OCI-LY1 (cell line): Measurements from ENCODE around the gene TMEM239.
"Not testable (repeated sequence)": the region's sequence is repeated elsewhere in the genome, so short reads cannot be mapped to it uniquely, and the experiment has no call there.

Experiments
- H2AFZ ChIP-seq: fragments of 200-600 bp; sonication (generic), shearing (Covaris generic); 2 replicates; pipeline ENCODE4 v1.6.0; 2014; ENCODE audit warnings: antibody characterized with exemption, mild to moderate bottlenecking, low read length
- H3F3A ChIP-seq: fragments of 200-600 bp; sonication (generic), shearing (Covaris generic); 2 replicates; pipeline ENCODE4 v1.6.0; 2014; ENCODE audit warnings: mild to moderate bottlenecking, antibody characterized with exemption, low read length, moderate library complexity; ENCODE audit not compliant: insufficient read depth
- H3K27ac ChIP-seq: fragments of 200-600 bp; sonication (generic); 2 replicates; pipeline ENCODE4 v1.5.1; 2014; ENCODE audit warnings: low read length, mixed run types, mild to moderate bottlenecking, low read depth; ENCODE audit not compliant: poor library complexity, severe bottlenecking
- H3K27me3 ChIP-seq: fragments of 200-600 bp; sonication (generic); 2 replicates; pipeline ENCODE4 v1.6.0; 2014; ENCODE audit warnings: antibody characterized with exemption, mild to moderate bottlenecking, low read length, moderate library complexity; ENCODE audit not compliant: insufficient read depth
- H3K36me3 ChIP-seq: fragments of 200-600 bp; sonication (generic); 2 replicates; pipeline ENCODE4 v1.6.1; 2014; ENCODE audit warnings: mild to moderate bottlenecking, antibody characterized with exemption, low read length, moderate library complexity, mixed read lengths; ENCODE audit not compliant: insufficient read depth
- H3K4me1 ChIP-seq: fragments of 200-600 bp; sonication (generic); 2 replicates; pipeline ENCODE4 v1.5.1; 2014; ENCODE audit warnings: mild to moderate bottlenecking, low read length, moderate library complexity; ENCODE audit not compliant: insufficient read depth, severe bottlenecking
- H3K4me2 ChIP-seq: fragments of 200-600 bp; sonication (generic), shearing (Covaris generic); 2 replicates; pipeline ENCODE4 v1.6.1; 2014; ENCODE audit warnings: low read length
- H3K4me3 ChIP-seq: fragments of 200-600 bp; sonication (generic); 2 replicates; pipeline ENCODE4 v1.5.1; 2014; ENCODE audit warnings: low read length, low read depth, mild to moderate bottlenecking, mixed read lengths; ENCODE audit not compliant: poor library complexity, severe bottlenecking
- H3K79me2 ChIP-seq: fragments of 200-600 bp; shearing (Covaris generic); 2 replicates; pipeline ENCODE4 v1.6.1; 2016; ENCODE audit warnings: mixed run types, low read length, mixed read lengths; ENCODE audit not compliant: insufficient read depth
- H3K9ac ChIP-seq: fragments of 200-600 bp; sonication (generic), shearing (Covaris generic); 2 replicates; pipeline ENCODE4 v1.6.1; 2014; ENCODE audit warnings: mild to moderate bottlenecking, low read length, mixed read lengths
- H3K9me2 ChIP-seq: fragments of 200-600 bp; sonication (generic), shearing (Covaris generic); 2 replicates; pipeline ENCODE4 v1.6.1; 2014; ENCODE audit warnings: low read depth, mild to moderate bottlenecking, low read length, mixed read lengths
- H3K9me3 ChIP-seq: fragments of 200-600 bp; shearing (Covaris generic); 2 replicates; pipeline ENCODE4 v1.6.1; 2014; ENCODE audit warnings: low read length, mixed read lengths
- H4K20me1 ChIP-seq: fragments of 200-600 bp; sonication (generic), shearing (Covaris generic); 2 replicates; pipeline ENCODE4 v1.6.0; 2016; ENCODE audit warnings: mild to moderate bottlenecking, low read length; ENCODE audit not compliant: insufficient read depth
- EZH2 ChIP-seq: fragments of 200-600 bp; sonication (generic), shearing (Covaris generic); IDR thresholded peaks from 2 replicates; pipeline ENCODE4 v1.8.0; 2017; ENCODE audit warnings: borderline replicate concordance, mixed run types, mild to moderate bottlenecking, antibody characterized with exemption, low read length, moderate library complexity, mixed read lengths
- TF ChIP-seq, protein P1 (sequence below): fragments of 200-600 bp; sonication (generic), shearing (Covaris generic); IDR thresholded peaks from 2 replicates; pipeline ENCODE4 v1.5.1; 2017; ENCODE audit warnings: mild to moderate bottlenecking, antibody characterized with exemption, low read length, moderate library complexity, mixed read lengths

Gene TMEM239

DNA sequence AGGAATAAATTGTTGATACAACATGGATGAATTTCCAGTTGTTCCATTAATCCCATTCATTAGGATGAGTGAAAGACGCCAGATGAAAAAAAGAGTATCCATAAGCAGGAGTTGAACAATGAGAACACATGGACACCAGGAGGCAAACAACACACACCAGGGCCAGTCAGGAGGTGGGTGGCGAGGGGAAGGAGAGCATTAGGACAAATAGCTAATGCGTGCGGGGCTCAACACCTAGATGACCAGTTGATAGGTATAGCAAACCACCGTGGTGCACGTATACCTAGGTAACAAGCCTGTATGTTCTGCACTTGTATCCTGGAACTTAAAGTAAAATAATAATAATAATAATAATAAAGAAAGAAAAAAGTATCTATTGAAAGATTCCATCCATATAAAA, 13.2 kb downstream of the TMEM239 start:
- no peaks in the 10 kb centered on the region; the same call in 1 of the 2 replicates for H3K27me3 ChIP-seq
- H3K79me2 ChIP-seq, result no peaks in the 10 kb centered on the region
- no peak overlapping the region for H3K4me2 ChIP-seq
- no peaks in the 10 kb centered on the region for H4K20me1 ChIP-seq
- no peaks in the 10 kb centered on the region for H3K9me3 ChIP-seq
- H3K27ac ChIP-seq, result no peak overlapping the region
- TF ChIP-seq, protein P1, sequence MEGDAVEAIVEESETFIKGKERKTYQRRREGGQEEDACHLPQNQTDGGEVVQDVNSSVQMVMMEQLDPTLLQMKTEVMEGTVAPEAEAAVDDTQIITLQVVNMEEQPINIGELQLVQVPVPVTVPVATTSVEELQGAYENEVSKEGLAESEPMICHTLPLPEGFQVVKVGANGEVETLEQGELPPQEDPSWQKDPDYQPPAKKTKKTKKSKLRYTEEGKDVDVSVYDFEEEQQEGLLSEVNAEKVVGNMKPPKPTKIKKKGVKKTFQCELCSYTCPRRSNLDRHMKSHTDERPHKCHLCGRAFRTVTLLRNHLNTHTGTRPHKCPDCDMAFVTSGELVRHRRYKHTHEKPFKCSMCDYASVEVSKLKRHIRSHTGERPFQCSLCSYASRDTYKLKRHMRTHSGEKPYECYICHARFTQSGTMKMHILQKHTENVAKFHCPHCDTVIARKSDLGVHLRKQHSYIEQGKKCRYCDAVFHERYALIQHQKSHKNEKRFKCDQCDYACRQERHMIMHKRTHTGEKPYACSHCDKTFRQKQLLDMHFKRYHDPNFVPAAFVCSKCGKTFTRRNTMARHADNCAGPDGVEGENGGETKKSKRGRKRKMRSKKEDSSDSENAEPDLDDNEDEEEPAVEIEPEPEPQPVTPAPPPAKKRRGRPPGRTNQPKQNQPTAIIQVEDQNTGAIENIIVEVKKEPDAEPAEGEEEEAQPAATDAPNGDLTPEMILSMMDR, result no peak
- no peak for TF ChIP-seq EZH2
- no peaks in the 10 kb centered on the region for H3K9me2 ChIP-seq
- no peak overlapping the region for H2AFZ ChIP-seq
- H3K4me3 ChIP-seq, result no peak overlapping the region
- no peaks in the 10 kb centered on the region for H3F3A ChIP-seq
- no peaks in the 10 kb centered on the region for H3K36me3 ChIP-seq
- H3K4me1 ChIP-seq, result no peaks in the 10 kb centered on the region
- H3K9ac ChIP-seq, result no peak overlapping the region

DNA sequence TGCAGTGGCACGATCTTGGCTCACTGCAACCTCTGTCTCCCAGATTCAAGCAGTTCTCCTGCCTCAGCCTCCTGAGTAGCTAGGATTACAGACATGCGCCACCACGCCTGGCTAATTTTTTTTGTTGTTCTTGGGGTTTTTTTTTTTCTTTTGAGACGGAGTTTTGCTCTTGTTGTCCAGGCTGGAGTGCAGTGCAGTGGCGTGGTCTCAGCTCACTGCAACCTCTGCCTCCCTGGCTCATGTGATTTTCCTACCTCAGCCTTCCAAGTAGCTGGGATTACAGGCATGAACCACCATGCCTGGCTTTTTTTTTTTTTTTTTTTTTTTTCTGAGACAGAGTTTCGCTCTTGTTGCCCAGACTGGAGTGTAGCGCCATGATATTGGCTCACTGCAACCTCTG, 15.0 kb downstream of the TMEM239 start:
- not testable (repeated sequence) for H3K9ac ChIP-seq, H3K4me1 ChIP-seq, H3F3A ChIP-seq, H4K20me1 ChIP-seq, H3K36me3 ChIP-seq, H2AFZ ChIP-seq, H3K4me3 ChIP-seq, H3K27me3 ChIP-seq, H3K9me3 ChIP-seq, H3K4me2 ChIP-seq, H3K79me2 ChIP-seq, H3K27ac ChIP-seq, H3K9me2 ChIP-seq

DNA sequence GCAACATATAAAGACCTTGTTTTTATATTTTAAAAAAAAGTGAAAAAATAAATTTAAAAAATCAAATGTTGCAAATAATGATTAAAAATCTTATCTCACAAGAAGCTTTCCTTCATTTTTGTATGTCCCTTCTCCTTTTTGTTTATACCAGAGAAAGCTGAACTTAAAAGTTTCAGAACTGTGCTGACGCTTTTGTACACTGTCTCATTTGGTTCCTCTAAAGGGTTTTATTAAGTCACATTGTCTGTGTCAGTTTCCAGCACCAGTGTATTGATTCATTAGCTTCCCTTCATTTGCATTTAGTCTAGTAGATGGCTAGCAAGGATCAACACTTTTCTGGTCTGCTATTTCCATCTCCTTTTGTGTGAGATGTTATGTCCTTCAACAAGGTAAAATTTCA, 17.6 kb downstream of the TMEM239 start:
- Histone ChIP-seq H3K4me3 (no peak overlapping the region), H3F3A (no peaks in the 10 kb centered on the region), H3K4me2 (no peak overlapping the region), H3K36me3 (0 out of 2 replicates have a peak, but pooled peaks cover 3% of the 10 kb centered on the region), H3K9me3 (no peaks in the 10 kb centered on the region), H3K79me2 (no peaks in the 10 kb centered on the region), H3K27me3 (no peaks in the 10 kb centered on the region), H3K27ac (no peak overlapping the region), H3K9me2 (no peaks in the 10 kb centered on the region), H3K4me1 (peaks cover 7% of the 10 kb centered on the region), H3K9ac (no peak overlapping the region), H2AFZ (no peak overlapping the region), H4K20me1 (no peaks in the 10 kb centered on the region)
- TF ChIP-seq EZH2, result no peak
- TF ChIP-seq, protein P1, result no peak

DNA sequence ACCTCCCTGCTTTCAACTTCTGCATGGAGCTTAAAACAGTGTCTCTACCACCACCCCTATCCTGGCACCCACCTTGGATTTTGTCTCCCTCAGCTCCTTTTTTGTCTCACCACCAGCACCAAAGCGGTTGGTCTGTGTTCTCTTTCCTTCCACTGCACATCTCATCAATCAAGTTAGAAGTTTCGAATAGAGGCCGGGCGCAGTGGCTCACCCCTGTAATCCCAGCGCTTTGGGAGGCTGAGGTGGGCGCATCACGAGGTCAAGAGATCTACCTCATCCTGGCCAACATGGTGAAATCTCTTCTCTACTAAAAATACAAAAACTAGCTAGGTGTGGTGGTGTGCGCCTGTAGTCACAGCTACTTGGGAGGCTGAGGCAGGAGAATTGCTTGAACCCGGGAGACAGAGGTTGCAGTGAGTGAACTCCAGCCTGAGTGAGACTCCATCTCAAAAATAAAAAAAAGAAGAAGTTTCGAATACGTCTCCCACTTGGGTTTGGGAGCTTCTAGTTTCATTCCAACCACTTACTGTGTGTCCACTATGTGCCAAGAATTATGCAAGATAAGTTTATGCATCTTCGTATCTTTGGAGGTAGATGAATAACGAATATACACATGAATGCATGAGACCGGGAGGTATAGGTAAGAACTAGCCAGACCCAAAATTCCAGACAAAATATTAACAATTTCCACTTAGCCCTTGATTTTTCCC, 18.4 kb downstream of the TMEM239 start:
- Histone ChIP-seq H3K4me3 (no peak overlapping the region), H3K9me2 (no peaks in the 10 kb centered on the region), H3K79me2 (no peaks in the 10 kb centered on the region), H4K20me1 (no peaks in the 10 kb centered on the region), H3K9me3 (no peaks in the 10 kb centered on the region), H3K9ac (no peak overlapping the region), H3K36me3 (0 out of 2 replicates have a peak, but pooled peaks cover 3% of the 10 kb centered on the region), H2AFZ (no peak overlapping the region), H3K27ac (no peak overlapping the region), H3K27me3 (no peaks in the 10 kb centered on the region), H3K4me1 (peaks cover 14% of the 10 kb centered on the region), H3F3A (no peaks in the 10 kb centered on the region), H3K4me2 (no peak overlapping the region)
- no peak for TF ChIP-seq EZH2
- TF ChIP-seq, protein P1, result no peak
